GM12891 (cell line): Measurements from ENCODE around the gene TTLL6.

ENCODE experiments used
- PAX5 ChIP-seq: IDR thresholded peaks from 2 replicates; pipeline ENCODE4 v1.6.1; 2011; ENCODE audit warnings: low read length, moderate library complexity, mild to moderate bottlenecking; ENCODE audit not compliant: insufficient read depth, severe bottlenecking
- POLR2A ChIP-seq: IDR thresholded peaks from 2 replicates; pipeline ENCODE4 v1.6.1; 2011; ENCODE audit warnings: low read depth, low read length, control low read depth
- POLR2AphosphoS5 ChIP-seq: IDR thresholded peaks from 2 replicates; pipeline ENCODE4 v1.6.1; 2011; ENCODE audit warnings: low read depth, low read length, control low read depth
- POU2F2 ChIP-seq: IDR thresholded peaks from 2 replicates; pipeline ENCODE4 v1.6.1; 2011; ENCODE audit warnings: low read depth, mild to moderate bottlenecking, control low read depth, low read length, moderate library complexity
- SPI1 ChIP-seq: IDR thresholded peaks from 2 replicates; pipeline ENCODE4 v1.6.1; 2011; ENCODE audit warnings: low read depth, low read length, control low read depth
- TAF1 ChIP-seq: IDR thresholded peaks from 2 replicates; pipeline ENCODE4 v1.6.1; 2011; ENCODE audit warnings: low read depth, low read length, control low read depth

DNA sequence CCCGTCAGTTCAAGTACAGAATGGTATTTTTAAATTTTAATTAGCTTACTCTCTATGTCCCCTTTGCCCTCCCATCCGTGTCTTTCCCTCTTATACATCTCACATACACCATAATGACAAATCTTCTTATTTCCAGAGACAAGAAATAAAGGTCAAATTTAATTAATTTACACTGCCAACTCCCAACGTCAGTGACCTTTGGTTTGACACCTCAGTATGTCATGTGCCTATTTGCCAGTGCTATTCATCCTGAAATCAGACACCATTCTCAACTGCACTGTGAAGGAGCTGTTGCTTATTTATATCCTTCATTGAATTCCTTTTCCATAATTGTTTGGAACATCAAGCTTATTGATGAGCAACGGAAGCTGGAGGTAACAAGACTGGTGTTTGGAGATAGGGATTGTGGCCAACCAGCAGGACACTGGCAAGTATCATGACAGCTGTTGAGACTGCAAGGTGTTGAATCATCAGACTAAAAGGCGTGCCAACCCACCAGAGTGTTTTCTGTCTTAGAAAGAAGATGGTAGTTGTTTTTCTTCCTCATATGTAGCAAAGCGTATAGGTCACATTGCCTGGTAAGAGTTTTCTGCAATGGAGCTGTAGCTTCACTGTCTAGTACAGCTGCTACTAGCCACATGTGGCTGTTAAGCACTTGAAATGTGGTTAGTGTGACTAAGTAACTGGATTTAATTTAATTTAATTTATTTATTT is 26.3 kb upstream of the TTLL6 start:
- TF ChIP-seq POLR2AphosphoS5 (no peak), POLR2A (no peak), PAX5 (no peak), SPI1 (no peak), TAF1 (no peak), POU2F2 (no peak)
